ENCODE data around the gene CCDC30. TPM values are rescaled to one million over a fixed set of nuclear protein-coding genes. Genes with fewer than 3 reads are reported as not detected.

CCDC30 gene
- total RNA-seq, 1 experiment from 2014 or later, result 1.3 TPM

DNA sequence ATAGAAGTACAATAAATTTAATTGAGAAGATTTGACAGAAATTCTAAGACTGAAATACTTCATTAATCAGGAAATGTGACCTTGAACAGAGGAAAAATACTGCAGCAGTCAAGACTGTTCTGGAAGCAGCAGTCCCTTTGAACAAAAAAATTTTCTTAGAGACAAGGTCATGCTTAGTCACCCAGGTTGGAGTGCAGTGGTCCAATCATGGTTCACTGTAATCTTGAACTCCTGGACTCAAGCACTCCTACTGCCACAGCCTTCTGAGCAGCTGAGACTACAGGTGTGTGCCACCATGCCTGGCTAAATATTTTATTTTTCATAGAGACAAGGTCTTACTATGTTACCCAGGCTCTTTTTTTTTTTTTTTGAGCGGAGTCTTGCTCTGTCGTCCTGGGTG, 1.9 kb upstream of the CCDC30 start:
- TF ChIP-seq, protein P1, sequence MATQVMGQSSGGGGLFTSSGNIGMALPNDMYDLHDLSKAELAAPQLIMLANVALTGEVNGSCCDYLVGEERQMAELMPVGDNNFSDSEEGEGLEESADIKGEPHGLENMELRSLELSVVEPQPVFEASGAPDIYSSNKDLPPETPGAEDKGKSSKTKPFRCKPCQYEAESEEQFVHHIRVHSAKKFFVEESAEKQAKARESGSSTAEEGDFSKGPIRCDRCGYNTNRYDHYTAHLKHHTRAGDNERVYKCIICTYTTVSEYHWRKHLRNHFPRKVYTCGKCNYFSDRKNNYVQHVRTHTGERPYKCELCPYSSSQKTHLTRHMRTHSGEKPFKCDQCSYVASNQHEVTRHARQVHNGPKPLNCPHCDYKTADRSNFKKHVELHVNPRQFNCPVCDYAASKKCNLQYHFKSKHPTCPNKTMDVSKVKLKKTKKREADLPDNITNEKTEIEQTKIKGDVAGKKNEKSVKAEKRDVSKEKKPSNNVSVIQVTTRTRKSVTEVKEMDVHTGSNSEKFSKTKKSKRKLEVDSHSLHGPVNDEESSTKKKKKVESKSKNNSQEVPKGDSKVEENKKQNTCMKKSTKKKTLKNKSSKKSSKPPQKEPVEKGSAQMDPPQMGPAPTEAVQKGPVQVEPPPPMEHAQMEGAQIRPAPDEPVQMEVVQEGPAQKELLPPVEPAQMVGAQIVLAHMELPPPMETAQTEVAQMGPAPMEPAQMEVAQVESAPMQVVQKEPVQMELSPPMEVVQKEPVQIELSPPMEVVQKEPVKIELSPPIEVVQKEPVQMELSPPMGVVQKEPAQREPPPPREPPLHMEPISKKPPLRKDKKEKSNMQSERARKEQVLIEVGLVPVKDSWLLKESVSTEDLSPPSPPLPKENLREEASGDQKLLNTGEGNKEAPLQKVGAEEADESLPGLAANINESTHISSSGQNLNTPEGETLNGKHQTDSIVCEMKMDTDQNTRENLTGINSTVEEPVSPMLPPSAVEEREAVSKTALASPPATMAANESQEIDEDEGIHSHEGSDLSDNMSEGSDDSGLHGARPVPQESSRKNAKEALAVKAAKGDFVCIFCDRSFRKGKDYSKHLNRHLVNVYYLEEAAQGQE (IDR thresholded peaks at IDR 0.05; ENCODE audit: insufficient read depth in 1 of 2, low read depth in 2 of 2, low read length in 1 of 2), result no peak
- TF ChIP-seq POLR2AphosphoS5 (IDR thresholded peaks at IDR 0.05; ENCODE audit: low read depth, low read length), result peak; percentile 41; the same call in 1 of the 2 replicates
- intact Hi-C loops (cut with micrococcal nuclease; ENCODE audit: unreplicated experiment) (loop anchor here (5.0 kb wide), 1 partner anchor 124 kb away; the partner anchor contains the start of gene FOXJ3), in situ Hi-C loops (cut with HindIII; ENCODE audit: low pct_unique_long_range_greater_than_20kb, low sequenced_read_pairs) (no loop called here)
- peaks cover 13% of the 10 kb centered on the region for H3K36me3 ChIP-seq (ENCODE audit: control insufficient read depth, insufficient read depth, low read length)
- H3K27ac ChIP-seq (ENCODE audit: low read length), result no peak overlapping the region
- peaks cover 25% of the 10 kb centered on the region for H3K4me1 ChIP-seq (ENCODE audit: control insufficient read depth, insufficient read depth, low read length)
- H3K27me3 ChIP-seq (ENCODE audit: control insufficient read depth, insufficient read depth, low read length), result no peaks in the 10 kb centered on the region
- ChIA-PET CTCF (no interaction called here), POLR2A (no interaction called here)
- no peaks in the 10 kb centered on the region for H3K9me3 ChIP-seq (ENCODE audit: control insufficient read depth, insufficient read depth, low read depth, low read length)
- no peak for ATAC-seq
- no peak for DNase-seq (ENCODE audit: low read depth, low spot score)
- no peak overlapping the region for H3K4me3 ChIP-seq (ENCODE audit: low read depth in 2 of 2, low read length in 2 of 2)
- no TSS peak for BruUV-seq (replicated peaks)

DNA sequence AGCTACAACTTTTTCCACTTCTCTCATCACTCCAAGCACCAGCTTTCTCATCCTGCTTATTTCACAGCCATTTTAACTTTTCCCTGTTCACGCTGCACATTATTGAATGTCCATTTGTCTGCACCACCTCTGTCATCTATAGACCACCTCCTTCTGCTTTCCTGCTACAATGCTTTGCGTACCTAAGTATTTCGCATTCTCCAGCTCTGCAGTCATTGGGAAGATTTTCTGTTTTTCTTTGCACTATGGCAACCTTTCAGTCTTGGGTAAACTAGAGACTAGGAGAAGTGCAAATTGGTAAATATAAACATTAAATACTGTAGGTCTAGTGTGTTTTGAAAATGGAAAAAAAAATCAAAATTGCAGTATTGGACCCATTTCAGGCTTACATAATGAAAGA, 835 bp downstream of the CCDC30 start:
- Histone ChIP-seq H3K27ac (ENCODE audit: low read length) (no peak overlapping the region), H3K9me3 (ENCODE audit: control insufficient read depth, insufficient read depth, low read depth, low read length) (no peaks in the 10 kb centered on the region), H3K4me1 (ENCODE audit: control insufficient read depth, insufficient read depth, low read length) (peaks cover 18% of the 10 kb centered on the region), H3K27me3 (ENCODE audit: control insufficient read depth, insufficient read depth, low read length) (no peaks in the 10 kb centered on the region), H3K36me3 (ENCODE audit: control insufficient read depth, insufficient read depth, low read length) (peaks cover 4% of the 10 kb centered on the region), H3K4me3 (ENCODE audit: low read depth in 2 of 2, low read length in 2 of 2) (peak overlapping the region; percentile 78 to 93)
- intact Hi-C loops (cut with micrococcal nuclease; ENCODE audit: unreplicated experiment), result loop anchor here (5.0 kb wide), 1 partner anchor 127 kb away; the partner anchor contains the start of gene FOXJ3
- no peak for DNase-seq (ENCODE audit: low read depth, low spot score)
- CTCF ChIA-PET, result interaction anchor here (0.5 kb wide), 1 partner anchor 286 kb away, joined by 3 read pairs; no protein-coding TSS in a partner anchor
- no peak for ATAC-seq
- BruUV-seq (replicated peaks), result no TSS peak
- in situ Hi-C loops (cut with HindIII; ENCODE audit: low pct_unique_long_range_greater_than_20kb, low sequenced_read_pairs), result no loop called here
- POLR2A ChIA-PET, result no interaction called here
- TF ChIP-seq, protein P1 (IDR thresholded peaks at IDR 0.05; ENCODE audit: insufficient read depth in 1 of 2, low read depth in 2 of 2, low read length in 1 of 2), result no peak
- TF ChIP-seq, protein P2, sequence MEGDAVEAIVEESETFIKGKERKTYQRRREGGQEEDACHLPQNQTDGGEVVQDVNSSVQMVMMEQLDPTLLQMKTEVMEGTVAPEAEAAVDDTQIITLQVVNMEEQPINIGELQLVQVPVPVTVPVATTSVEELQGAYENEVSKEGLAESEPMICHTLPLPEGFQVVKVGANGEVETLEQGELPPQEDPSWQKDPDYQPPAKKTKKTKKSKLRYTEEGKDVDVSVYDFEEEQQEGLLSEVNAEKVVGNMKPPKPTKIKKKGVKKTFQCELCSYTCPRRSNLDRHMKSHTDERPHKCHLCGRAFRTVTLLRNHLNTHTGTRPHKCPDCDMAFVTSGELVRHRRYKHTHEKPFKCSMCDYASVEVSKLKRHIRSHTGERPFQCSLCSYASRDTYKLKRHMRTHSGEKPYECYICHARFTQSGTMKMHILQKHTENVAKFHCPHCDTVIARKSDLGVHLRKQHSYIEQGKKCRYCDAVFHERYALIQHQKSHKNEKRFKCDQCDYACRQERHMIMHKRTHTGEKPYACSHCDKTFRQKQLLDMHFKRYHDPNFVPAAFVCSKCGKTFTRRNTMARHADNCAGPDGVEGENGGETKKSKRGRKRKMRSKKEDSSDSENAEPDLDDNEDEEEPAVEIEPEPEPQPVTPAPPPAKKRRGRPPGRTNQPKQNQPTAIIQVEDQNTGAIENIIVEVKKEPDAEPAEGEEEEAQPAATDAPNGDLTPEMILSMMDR (IDR thresholded peaks at IDR 0.05), result no peak
- no peak for TF ChIP-seq SIN3A (IDR thresholded peaks at IDR 0.05; ENCODE audit: borderline replicate concordance, insufficient read depth, low read depth, low read length)
- TF ChIP-seq POLR2AphosphoS5 (IDR thresholded peaks at IDR 0.05; ENCODE audit: low read depth, low read length), result no peak
- no peak for TF ChIP-seq TCF7L2 (IDR thresholded peaks at IDR 0.05; ENCODE audit: low read depth, low read length)

All from Panc1 (cell line).